ENCODE measurements around the gene CCDC77. TPM values are rescaled to one million over a fixed set of nuclear protein-coding genes. Genes with fewer than 3 reads are reported as not detected.
A peak's percentile ranks its signal among the peaks of the same experiment; 100 is the strongest.
"Not testable (repeated sequence)": the region's sequence is repeated elsewhere in the genome, so short reads cannot be mapped to it uniquely, and the experiment has no call there.

Gene CCDC77
- 12.4 and 14.5 TPM in 2 replicates for total RNA-seq (2014; rRNA removed; shearing (Covaris generic))

DNA sequence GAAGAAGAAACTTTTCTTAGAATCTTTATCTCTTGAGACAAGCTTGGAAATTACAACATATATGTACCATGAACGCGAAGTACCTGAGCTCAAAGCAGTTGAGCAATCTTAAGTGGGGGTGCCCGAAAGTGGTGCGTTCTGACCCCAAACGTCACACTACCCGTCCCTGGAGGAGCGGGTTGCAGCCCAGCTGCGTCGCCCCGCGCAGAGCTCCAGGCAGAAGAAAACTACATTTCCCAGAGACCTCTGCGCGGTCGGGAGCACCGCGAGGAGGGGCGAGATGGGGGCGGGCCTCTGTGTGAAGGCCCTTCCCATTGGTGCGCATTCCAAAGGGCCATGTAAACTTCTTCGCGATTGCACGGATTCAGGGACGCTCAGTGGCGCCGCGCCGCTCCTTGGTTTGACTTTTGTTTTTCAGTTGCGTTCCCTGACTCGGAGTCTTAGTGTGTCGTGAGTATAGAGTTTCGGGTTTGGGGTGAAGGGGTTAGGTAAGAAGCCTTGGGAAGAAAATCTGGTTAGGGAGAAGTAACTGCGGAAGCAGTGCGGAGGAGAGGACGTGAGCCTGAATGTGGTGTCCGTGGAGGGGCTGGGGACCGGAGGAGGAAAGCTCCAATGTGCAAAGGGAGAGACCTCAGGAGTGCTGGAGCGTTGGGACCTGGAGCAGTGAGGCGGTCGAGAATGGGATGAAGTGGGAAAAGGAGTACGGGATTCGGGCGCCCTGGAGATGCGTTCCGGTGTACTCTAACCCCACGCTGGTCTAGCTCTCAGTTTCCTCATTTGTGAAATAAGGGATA lies at the start of gene CCDC77:
Gene CCDC77, plus strand, starts transcription at position 410 of the 794 bp plus-strand sequence. CDS start 7,740 bp downstream, outside the sequence.
- DNase-seq (ENCODE audit: low spot score): peak; percentile 78

DNA sequence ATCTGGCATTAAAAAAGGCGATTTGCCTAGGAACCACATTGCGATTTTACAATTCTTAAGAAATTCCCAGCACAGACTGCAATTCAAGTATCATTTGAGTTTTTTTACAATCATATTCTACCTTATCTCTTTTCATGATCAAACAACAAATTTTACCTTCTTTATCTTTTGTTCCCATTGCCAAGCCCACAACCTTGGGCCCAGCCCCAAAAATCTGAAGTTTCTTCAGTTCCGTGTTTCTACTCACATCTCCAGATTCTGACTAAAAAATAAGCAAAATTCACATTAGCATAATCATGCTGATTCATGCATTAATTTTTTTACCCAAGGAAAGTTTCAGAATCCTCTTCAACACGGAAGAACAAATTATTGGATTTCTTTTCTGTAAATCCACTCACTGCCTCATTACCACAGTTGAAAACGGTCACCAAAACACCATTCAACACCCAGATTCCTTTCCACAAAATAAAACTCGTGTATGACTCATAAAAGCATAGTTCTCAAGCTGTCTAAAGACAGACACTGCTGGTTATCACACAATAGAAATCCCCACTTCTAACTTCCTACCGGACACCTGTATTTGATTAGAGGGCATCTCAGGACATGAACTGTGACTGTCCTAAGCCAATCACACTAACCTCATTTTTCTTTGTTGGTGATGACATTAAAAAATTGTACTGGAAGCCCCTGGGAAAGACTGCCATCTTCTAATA lies 45.0 kb upstream of the CCDC77 start:
- peak; percentile 60 for DNase-seq (ENCODE audit: low spot score)

DNA sequence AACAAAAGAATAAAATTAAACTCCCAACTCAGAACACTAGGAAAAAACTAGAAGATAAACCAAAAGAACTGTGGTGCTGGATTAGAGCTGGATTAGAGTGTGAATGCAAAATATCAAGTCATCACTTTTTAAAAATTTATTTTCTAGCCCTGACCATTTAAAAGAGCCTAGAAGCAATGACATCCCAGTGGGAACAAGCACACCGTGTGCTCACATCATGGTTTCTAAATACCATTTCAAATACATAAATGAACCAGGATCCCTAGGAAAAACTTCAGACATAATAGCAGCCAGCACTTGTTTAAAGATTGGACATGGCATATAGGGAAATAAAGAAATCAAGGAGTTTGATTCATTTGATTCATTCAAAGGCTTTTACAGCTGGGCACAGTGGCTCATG lies 42.4 kb upstream of the CCDC77 start:
- DNase-seq (ENCODE audit: low spot score): no peak

DNA sequence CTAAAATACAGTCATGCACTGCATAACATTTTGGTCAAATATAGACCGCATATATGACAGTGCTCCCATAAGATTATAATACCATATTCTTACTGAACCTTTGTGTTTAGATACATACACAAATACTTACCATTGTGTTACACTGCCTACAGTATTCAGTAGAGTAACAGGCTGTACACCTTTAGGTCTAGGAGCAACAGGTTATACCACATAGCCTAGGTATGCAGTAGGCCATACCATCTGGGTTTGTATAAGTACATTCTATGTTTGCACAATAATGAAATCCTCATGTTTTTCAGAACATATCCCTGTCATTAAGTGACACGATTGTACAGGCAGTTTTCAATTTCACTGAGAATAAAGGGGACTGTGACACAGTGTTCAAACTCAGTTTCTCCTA lies 34.6 kb upstream of the CCDC77 start:
- DNase-seq (ENCODE audit: low spot score): no peak

DNA sequence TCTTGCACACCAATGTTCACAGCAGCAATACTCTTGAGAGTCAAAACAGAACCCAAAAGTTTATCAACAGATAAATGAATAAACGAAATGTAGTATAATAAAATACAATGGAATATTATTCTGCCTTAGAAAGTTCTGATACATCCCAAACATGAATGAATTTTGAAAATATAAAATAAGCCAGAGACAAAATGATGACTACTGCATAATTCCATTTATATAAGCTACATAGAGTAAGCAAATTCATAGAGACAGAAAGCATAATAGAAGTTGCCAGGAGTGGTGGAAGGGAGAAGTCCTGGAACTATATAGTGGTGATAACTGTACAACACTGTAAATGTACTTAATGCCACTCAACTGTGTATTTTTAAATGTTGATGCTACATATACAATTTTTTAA lies 33.5 kb upstream of the CCDC77 start:
- no peak for DNase-seq (ENCODE audit: low spot score)

DNA sequence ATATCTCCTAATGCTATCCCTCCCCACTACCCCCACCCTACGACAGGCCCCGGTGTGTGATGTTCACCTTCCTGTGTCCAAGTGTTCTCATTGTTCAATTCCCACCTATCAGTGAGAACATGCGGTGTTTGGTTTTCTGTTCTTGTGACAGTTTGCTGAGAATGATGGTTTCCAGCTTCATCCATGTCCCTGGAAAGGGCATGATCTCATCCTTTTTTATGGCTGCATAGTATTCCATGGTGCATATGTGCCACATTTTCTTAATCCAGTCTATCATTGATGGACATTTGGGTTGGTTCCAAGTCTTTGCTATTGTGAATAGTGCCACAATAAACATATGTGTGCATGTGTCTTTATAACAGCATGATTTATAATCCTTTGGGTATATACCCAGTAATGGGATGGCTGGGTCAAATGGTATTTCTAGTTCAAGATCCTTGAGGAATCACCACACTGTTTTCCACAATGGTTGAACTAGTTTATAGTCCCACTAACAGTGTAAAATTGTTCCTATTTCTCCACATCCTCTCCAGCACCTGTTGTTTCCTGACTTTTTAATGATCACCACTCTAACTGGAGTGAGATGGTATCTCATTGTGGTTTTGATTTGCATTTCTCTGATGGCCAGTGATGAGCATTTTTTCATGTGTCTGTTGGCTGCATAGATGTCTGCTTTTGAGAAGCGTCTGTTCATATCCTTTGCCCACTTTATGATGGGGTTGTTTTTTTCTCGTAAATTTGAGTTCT lies 30.5 kb upstream of the CCDC77 start:
- DNase-seq (ENCODE audit: low spot score): not testable (repeated sequence)

DNA sequence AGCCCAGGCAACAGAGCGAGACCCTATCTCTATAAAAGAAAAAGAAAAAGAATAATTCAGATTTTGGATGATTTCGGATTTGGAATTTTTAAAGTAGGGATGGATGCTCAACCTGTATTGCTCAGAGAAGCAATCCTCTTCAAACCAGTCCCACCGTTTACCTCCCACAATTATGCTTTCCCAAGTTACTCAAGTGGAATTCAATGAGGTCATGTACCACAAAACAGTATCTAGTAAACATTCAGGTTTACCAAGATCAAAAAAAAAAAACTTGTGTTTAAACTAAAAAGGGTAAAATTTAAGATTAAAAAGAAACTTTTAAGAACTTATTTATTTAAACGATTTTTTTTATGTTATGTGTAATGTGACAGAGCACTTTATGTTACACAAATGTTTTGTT lies 14.8 kb upstream of the CCDC77 start:
- no peak for DNase-seq (ENCODE audit: low spot score)

DNA sequence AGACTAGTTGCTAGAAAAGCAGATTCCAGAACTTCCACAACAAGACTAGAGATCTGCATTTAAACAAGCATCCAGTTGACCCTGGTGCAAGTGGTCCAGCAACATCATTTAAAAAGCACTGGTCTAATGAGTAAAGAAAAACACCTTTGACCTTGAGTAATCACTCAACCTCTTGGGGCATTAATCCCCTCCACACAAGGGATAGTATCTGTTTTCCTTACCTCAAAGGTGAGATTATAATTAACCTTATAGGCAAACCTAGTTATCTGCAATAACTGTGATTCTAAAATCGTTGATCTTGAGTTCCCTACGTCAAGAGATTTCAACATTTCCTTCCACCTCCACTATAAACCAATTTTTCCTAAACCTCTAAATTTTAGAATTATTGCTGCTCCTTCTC lies 13.4 kb upstream of the CCDC77 start:
- peak; percentile 1 for DNase-seq (ENCODE audit: low spot score)

DNA sequence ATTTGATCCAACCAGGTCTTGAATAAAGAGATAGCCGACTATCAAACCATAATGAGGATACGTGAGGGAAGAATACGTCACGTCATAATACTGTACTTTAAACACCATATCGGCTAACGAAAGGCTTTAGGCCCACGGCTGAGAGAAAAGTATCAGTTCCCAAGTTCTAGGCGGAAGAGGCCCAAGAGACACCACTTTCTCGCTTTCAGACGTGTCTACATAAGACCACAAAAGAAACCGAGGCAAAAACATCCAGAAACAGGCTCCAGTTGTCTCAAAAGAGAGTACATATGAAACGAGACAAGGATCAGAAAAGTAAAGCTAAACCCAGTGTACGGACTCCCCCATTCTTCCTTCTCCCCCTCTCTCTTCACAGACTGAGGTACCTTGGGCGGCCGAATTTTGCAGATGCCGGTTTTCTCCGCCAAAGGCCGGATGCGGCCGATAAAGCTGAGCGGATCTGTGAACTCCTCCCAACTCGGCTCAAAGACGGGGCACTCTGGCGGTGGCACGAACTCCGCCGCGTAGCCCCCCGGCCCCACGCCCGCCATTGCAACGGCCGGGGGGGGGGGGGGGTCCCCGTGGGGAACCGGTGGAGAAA lies 12.8 kb upstream of the CCDC77 start:
- peak; percentile 5 for DNase-seq (ENCODE audit: low spot score)

DNA sequence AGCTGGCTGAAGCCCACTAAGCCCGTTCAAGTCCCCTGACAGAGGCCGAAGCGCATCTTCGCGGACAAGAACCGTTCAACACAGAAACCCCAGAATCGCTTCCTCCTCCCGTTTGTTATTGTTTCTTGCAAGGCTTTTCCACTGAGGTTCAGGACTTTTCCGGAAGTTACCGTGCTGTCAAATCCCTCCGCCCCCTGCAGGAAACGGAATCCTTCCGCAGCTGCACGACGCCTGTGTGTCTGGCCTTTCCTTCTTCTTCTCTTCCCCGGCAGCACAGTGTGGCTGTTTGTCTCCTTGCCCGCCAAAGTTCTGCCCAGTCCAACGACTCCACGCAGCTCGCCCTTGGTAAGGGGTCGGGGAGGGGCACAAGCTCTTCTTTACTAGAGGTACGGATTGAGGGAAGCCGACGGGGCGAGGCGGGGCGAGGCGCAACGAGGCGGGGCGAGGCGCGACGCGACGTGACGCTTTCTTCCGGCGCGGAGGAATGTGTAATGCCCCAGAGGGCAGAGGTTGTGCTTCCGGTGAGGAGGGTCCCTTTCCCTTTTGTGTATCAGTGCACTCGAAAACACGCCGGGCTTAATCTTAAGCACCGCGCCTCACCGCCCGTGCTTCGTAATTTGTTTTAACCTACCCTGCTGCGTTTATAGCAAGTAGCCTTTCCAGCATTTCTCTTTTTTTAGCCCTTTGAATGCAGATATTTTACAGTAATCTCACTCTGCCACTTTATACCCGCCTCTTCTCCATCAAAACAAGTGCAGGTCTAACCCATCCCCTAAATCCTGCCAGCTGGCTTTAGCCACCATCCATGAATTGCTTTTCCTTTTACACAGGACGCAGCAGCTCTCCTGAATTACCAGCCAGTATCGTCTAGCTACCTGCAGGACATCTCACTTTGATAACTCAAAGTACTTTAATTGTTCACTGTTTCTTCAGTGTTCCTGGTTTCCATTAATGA lies 12.0 kb upstream of the CCDC77 start, which contains the start of gene KDM5A:
Gene KDM5A, minus strand, starts transcription at position 179 of the 955 bp plus-strand sequence. CDS start 229 bp downstream, outside the sequence.
- DNase-seq (ENCODE audit: low spot score): peak; percentile 76

DNA sequence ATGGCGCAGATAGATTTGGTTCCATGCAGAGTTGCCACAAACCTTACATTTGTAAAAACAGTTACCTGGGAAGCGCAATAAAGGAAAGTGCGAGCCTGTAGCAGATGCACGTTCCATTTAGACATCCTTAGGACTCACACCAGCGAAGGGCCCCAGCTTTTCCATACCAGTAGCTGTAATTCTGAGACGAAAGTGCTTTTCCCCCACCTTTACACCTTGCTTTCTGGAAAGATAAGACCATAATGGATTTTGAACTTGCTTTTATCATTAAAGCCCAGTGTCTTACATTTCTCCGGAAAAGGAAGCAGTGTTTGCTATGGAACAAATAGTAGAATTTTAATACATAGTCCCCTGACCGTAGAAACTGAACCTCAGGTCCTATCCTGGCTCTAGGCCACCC lies 616 bp upstream of the CCDC77 start:
- no peak for DNase-seq (ENCODE audit: low spot score)

DNA sequence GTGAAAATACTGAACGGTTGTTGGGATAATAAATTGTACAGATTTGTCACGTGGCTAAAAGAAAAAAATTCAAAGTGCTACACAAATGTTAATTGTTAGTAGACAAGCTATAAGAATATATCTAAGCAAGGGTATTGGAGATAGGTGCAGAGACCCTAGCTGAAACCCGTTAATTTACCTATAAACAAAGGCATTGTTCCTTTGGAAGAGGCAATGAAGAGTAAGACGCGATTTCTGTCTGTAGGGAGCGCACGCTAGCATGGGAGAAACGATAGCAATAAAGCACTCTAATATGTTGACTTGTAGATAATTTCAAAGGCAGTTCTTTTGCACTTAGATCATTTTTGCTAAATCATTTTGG lies 565 bp downstream of the CCDC77 start:
- peak; percentile 21 for DNase-seq (ENCODE audit: low spot score)

DNA sequence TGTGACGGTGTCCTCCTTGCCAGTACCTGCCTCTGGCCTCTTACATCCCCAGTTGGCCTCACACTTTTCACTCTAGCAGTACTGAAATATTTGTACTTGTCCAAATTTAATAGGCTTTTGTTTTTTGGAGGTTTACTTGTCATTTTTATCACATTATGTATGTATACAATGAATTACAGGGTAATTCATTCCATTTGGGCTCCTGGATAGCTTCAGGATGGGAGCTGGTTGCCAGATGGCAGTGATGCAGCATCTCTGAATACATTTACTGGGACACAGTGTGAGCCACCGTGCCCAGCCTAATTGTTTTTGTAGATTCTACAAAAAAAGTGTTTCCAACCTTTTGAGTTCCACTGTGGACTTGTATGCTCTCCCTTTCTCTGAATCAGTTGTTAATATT lies 13.4 kb downstream of the CCDC77 start:
- DNase-seq (ENCODE audit: low spot score): no peak

DNA sequence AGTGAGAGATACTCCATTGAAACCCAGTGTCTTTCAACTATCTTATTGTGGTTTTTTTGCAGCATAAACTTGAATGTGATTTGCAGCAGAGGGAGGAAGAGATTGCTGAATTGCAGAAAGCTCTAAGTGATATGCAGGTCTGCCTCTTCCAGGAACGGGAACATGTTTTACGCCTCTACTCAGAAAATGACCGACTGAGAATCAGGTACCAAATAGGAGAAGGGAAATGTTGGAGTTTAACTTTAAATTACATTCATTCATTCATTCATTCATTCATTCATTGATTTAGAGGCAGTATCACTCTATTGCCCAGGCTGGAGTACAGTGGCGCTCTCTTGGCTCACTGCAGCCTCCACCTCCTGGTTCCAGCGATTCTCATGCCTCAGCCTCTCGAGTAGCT lies 17.0 kb downstream of the CCDC77 start:
- DNase-seq (ENCODE audit: low spot score): no peak

DNA sequence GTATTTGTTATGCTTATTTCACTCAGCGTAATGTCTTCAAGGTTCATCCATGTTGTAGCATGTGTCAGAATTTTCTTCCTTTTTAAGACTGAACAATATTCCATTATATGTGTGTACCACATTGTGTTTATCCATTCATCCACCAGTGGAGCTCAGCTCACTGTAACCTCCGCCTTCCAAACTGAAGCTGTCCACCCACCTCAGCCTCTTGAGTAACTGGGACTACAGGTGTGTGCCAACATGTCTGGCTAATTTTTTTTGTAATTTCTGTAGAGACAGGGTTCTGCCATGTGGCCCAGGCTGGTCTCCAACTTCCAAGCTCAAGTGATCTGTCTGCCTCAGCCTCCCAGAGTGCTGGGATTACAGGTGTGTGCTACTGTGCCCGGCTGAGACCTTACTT lies 21.1 kb downstream of the CCDC77 start:
- DNase-seq (ENCODE audit: low spot score): no peak

DNA sequence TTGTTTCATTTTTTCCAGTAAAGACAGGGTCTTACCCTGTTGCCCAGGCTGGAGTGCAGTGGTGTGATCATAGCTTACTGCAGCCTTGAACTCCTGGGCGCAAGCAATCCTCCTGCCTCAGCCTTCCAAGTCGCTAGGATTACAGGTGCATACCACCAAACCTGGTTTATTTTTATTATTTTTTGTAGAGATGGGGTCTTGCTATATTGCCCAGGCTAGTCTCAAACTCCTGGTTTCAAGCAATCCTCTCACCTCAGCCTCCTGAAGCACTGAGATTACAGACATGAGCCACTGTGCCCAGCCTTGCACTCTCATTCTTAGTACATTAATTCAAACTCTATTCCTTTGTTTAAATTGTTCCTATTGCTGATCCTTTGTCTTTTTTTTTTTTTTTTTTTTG lies 34.3 kb downstream of the CCDC77 start:
- DNase-seq (ENCODE audit: low spot score): not testable (repeated sequence)

DNA sequence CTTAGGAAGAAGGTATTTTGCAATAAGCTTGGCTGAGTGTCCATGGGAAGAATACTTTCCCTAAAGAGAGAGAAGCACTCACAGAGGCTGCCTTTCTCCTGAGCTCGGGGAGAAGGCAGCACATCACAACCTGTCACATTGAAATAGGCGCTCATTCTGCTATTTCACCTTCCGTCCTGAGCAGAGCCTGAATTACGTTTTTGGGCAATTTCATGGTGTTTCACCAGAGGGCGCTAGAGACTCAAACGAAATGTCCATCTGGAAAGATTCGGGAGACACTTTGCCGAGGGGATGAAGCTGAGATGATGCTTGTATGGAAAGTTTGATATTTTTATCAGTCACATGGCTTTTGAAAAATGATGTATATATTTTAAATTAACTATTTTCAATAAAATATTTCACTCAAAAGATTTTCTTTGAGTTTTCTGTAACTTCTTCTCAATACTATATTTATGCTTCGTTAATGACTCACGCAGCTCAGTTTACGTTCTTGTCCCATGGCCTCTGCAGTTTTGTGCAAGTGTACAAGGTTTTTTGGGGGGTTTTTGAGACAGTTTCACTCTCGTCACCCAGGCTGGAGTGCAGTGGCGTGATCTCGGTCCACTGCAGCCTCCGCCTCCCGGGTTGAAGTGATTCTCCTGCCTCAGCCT lies 40.9 kb downstream of the CCDC77 start:
- DNase-seq (ENCODE audit: low spot score): peak; percentile 23

DNA sequence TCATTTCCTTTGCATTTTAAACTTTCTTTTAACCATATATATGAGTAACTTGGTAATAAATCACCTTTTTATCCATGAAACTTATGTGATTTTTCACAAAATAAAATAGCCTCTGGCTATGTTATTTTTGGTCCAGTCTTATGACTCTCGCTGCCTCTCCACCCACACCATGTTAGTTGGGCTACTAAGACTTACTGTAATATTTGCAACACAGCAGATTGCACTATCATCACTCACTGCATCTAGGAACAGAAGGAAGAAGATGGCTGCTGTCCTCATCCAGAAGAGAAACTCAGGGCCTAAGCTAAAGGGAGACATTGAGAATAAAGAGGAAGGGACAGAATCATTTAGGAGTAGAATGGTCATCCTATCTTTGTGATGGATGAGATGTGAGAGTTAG lies 45.7 kb downstream of the CCDC77 start:
- no peak for DNase-seq (ENCODE audit: low spot score)

DNA sequence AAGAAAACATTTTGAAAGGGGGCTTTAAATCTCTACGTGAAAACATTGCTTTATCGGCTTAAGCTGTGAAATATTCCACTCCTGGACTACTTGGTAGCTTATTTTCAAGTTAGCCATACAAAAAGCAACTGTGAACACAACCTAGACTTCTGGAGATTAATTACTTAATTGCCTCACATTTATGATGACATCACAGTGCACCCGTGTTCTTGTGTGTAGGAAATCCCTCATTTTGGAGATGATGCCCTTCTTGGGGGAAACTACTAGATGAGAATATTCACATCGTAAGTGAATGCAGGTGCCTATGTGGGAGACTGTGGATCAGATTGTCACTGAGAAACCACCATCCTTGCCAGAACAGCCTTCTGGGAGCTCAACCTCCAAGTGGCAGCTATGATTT lies 47.8 kb downstream of the CCDC77 start:
- DNase-seq (ENCODE audit: low spot score): no peak

DNA sequence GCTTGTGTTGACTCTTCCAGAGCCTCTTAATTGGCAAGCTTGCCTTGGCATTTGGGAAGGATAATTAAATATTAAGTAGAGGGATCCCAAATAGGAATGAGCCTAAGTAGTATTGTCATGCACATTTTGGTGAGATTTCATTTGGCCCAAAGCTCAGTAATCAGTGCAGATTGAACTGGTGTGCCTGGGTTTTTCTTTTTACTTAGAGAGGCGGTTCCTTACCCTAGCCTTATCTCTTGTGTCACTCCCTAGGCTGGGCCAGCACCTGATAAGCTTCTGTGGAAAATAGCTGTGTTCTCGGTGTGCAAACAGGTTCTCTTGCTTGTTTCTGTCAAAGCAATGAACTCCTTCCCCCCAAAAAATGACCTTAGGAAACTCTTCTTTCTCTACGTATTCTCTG lies 49.0 kb downstream of the CCDC77 start:
- DNase-seq (ENCODE audit: low spot score): no peak

Data from A172 (cell line).